Epithelial cell of esophagus (primary cell): ENCODE data around the gene GSTA4.

Experiments
- DNase-seq: peaks from one replicate; pipeline ENCODE4 v3.0.0; 2010; ENCODE audit warnings: low read depth
- H3K4me3 ChIP-seq: 2 replicates; pipeline ENCODE4 v1.5.1; 2011; ENCODE audit warnings: mild to moderate bottlenecking, low read length, control low read depth
- TF ChIP-seq, protein P1 (sequence below): IDR thresholded peaks from 2 replicates; pipeline ENCODE4 v1.5.1; 2011; ENCODE audit warnings: low read depth, mild to moderate bottlenecking, low read length, control low read depth, inconsistent platforms; ENCODE audit not compliant: insufficient read depth; ENCODE audit errors: missing control alignments

The GSTA4 gene

DNA sequence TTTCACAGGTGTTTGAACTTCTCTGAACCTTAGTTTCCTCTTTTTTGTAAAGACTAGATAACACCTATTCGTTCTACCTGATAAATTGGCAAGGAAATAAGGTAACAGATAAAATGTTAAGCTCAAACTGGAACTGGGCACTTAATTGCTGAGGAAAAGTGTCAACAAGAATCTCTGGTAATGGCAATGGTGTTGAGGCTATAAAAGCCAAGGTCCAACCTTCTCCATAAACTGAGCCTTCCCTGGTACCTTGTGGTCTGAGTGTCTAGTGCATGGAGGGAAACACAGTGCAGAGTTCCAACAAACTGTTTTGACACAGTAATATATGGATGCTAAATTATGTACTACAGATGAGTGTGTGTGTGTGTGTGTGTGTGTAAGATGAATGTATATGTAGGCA lies 33.4 kb upstream of the GSTA4 start:
- no peak for DNase-seq
- TF ChIP-seq, protein P1, sequence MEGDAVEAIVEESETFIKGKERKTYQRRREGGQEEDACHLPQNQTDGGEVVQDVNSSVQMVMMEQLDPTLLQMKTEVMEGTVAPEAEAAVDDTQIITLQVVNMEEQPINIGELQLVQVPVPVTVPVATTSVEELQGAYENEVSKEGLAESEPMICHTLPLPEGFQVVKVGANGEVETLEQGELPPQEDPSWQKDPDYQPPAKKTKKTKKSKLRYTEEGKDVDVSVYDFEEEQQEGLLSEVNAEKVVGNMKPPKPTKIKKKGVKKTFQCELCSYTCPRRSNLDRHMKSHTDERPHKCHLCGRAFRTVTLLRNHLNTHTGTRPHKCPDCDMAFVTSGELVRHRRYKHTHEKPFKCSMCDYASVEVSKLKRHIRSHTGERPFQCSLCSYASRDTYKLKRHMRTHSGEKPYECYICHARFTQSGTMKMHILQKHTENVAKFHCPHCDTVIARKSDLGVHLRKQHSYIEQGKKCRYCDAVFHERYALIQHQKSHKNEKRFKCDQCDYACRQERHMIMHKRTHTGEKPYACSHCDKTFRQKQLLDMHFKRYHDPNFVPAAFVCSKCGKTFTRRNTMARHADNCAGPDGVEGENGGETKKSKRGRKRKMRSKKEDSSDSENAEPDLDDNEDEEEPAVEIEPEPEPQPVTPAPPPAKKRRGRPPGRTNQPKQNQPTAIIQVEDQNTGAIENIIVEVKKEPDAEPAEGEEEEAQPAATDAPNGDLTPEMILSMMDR = no peak
- no peak overlapping the region for H3K4me3 ChIP-seq

DNA sequence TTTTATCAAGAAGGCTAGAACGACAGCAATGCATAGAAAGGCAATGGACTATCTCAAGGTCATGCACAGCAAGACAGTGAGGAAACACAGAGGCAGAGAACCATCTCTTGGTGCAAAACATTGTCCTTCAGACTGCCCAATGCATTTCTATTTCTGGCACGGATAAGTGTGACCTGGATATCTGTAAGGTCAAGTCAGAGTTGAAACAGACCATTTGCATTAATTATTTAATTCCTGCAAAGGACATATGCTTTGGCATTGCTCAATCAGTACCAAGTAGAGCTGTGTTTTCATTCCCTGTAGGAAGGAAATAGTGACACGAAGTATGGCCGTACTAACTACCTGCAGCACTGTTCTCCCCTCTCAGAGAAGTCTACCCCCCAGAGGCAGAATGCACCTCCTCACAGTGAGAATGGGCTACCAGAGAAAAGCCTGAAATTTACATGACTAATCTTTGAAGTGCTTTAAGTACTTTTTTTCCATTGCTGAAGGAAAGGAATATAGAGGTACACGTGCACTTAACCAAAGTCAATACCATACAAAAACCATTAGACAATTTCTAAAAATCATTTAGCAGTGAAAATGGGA lies 32.1 kb upstream of the GSTA4 start:
- no peak overlapping the region for H3K4me3 ChIP-seq
- TF ChIP-seq, protein P1 = no peak
- no peak for DNase-seq

DNA sequence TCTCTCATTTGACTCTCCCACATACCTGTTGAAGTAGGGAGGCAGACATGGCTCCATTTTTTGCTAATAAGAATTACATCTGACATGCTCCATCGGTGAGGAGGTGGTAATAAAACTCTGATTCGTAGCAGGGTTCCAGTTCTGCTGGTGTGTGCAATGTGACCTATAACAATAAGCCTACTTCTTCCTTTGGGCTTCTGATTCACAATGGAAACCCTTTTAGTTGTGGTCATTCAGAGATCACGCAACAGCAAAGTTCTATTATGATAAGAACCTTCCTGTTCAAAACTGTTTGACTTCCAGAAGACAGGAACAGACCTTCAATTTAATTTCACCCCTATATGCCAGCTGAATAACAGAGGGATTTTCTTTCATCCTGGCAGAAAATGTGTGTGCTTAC lies 31.4 kb upstream of the GSTA4 start:
- no peak overlapping the region for H3K4me3 ChIP-seq
- DNase-seq = no peak
- TF ChIP-seq, protein P1 = no peak

DNA sequence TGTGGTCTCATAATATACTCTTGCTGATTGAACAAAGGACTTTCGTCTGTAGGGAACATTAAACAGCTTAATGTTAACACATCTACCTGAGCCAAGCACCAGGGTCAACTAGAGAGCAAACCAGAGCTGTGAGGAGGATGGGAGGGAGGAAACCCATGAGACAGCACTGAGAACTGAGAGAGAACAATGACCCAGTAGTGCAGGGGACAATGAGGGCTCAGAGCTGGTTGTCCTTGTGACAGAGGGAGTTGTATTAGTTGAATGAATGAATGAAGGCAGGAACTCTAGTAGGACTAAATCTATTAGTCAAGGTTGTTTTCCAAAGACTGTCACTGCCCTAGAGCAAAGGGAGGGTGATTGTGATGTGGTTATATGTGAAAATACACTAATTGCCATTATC lies 28.2 kb upstream of the GSTA4 start:
- no peak overlapping the region for H3K4me3 ChIP-seq
- TF ChIP-seq, protein P1 = no peak
- no peak for DNase-seq

- no peak for DNase-seq
- H3K4me3 ChIP-seq = no peak overlapping the region
- TF ChIP-seq, protein P1 = no peak
Observed at GRCh38 chr6:53020005-53020744, 25.1 kb upstream of the GSTA4 start.

GRCh38 chr6:53018446-53018845 lies 23.4 kb upstream of the GSTA4 start:
- TF ChIP-seq, protein P1 = no peak
- no peak for DNase-seq
- H3K4me3 ChIP-seq = no peak overlapping the region

- no peak overlapping the region for H3K4me3 ChIP-seq
- peak; percentile 15 for DNase-seq
- TF ChIP-seq, protein P1 = no peak
Observed at GRCh38 chr6:53015486-53015885, 20.4 kb upstream of the GSTA4 start.
